HG03025 (cell line): ENCODE data around the gene CTNNA3.

ENCODE experiments used
- ATAC-seq: cut with Tn5 transposase; IDR thresholded peaks from one replicate; pipeline ENCODE4 v1.9.1; 2021; ENCODE audit warnings: mild to moderate bottlenecking, moderate library complexity; ENCODE audit not compliant: unreplicated experiment, low FRiP score

Gene CTNNA3

DNA sequence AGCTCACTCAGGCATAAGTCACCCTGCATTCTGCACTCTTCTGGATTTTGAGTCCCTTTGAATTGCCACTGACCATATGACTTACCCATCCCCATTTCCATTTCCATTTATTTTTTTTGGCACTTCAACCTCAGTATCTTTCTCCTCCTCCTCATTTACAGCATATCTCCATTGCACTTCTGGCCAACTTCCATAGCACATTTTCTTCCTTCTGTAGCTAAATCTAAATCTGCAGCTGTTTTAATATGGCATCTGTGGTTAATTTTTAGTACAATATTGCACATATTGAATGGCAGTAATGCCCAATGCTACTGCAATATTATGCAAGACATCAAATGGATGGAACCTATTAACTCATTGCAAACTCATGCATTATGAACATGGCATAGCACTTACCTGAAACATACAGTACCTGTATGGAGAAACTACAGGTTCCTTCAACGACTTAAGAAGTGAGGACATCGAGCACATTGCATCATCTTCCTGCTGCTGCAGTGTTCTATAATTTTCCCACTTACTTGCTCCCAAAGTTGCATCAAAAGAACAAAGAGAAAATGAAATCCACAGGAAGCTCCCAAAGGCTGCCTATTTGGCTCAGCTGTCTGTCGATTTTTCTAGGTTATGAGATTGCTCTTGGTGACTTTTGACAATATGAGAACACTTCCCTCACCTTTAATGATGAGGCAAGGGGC, 714.5 kb downstream of the CTNNA3 start:
- no peak for ATAC-seq

DNA sequence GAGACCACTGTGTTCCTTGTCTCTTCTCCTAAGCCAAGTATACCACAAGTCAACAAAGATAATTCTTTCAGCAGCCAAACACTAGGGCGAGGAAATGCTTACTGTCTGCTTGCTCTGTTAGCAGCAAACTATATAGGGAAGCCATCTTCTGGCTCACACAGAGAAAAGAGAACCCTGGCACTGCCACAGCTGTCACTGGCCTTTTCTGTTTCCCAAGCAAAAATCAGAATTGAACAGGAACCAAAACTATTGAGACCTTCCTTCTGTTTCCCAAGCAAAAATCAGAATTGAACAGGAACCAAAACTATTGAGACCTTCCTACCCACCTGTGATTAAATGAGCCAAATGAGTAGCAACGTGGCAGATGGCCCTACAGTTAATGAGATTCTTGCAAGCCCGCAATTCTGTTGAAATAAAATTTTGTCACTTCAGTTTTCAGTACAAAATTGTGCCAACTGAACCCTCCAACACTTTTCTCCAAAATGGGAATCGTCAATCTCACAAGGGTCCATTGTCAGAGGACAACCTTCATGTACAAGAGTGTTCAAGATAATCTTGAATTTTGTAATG, 715.7 kb downstream of the CTNNA3 start:
- ATAC-seq, result no peak

DNA sequence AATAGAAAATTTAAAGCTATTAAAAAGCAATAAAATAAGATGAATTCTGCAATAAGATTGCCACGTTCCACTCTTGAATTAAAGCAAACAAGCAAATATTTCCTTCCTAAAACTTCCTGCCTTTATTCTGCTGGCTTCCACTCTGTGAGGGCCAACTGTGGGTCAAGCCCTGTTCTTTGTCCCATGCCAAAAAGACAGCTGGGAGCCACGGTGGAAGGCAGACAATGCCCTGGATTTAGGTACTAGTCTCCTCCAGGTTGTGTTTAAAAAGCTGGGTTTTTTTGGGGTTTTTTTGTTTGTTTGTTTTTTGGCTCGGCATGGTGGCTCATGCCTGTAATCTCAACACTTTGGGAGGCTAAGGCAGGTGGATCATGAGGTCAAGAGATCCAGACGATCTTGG, 731.0 kb downstream of the CTNNA3 start:
- no peak for ATAC-seq

DNA sequence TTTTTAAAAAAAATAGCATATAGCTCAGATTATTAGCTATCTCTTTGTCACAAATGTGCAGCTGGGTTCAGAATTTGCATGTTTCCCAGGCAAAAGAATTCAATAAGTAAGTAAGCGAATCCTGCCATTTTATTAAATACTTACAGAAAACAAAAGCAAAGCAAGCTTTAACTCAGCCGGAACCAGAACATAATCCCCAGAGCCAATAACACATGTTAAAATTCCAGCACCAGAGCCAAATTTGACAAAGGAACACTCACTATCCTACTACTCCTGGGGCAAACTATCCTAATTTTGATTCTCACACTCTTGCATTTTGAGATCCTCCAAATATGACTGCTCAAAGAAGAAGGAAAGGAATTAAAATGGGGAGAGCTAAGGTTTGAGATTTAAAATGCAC, 737.5 kb downstream of the CTNNA3 start:
- no peak for ATAC-seq

DNA sequence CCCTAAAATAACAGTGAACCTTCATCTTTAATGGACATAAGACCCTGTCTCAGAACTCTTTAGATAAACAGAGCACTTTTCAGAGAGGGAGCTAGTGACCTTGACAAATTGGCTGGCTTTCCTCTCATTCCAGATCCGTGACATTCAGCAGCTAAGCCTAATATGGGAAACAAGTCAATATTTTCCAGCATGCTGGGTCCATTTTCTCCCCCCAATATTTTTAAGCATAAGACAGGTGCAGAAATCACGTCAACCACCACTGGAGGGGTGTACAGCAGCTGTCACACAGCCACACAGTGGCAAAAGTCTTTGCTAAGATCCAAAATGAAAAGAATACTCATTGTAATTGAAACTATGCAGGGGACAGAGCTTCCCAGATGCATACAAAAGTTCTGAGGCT, 744.1 kb downstream of the CTNNA3 start:
- ATAC-seq, result no peak

DNA sequence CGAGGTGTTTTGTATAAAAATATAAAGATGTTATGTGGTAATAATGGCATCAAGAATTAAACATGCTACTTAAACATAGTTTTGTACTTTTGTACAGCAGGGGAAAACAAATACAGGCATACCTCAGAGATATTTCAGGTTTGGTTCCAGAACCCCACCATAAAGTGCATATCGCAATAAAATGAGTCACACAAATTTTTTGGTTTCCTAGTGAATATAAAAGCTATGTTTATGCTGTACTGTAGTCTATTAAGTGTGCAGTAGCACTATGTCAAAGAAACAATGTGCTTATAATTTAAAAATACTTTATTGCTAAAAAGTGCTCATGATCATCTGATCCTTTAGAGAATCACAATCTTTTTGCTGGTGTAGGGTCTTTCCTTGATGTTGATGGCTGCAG, 752.4 kb downstream of the CTNNA3 start:
- ATAC-seq, result no peak

DNA sequence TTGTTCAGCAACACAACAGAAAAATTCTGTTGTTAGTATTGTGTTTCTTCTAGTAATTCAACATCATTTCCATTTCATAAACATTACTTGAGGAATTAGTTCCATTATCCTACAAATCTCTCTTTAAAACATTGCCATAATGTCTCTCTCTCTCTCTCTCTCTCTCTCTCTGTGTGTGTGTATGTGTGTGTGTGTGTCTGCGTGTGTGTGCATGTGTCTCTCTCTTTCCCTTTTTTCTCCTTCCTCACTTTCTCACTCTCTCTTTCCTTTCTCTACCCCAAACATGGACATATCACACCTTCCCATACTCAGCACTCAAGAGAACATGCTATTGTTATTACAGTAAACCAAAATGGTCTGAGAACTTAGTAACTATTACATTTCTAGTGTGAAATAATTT, 753.6 kb downstream of the CTNNA3 start:
- no peak for ATAC-seq

DNA sequence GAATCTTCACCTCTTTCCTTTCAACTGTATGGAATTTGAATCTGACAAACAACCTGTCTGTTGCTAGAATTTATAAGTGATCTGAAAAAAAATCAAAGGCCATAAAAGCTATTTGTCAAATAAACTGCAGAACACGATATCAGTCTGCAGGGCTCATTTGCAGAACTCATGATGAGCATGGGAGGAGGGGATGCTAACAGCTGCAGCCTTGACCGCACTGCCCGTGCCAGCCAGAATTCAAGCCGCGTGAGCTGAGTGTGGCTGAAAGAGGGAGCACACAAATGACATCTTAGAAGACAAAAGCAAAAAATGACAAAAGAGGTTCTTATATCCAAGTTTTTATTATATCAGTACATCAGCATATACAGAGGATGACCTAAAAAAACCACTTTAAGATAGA, 754.5 kb downstream of the CTNNA3 start:
- no peak for ATAC-seq

DNA sequence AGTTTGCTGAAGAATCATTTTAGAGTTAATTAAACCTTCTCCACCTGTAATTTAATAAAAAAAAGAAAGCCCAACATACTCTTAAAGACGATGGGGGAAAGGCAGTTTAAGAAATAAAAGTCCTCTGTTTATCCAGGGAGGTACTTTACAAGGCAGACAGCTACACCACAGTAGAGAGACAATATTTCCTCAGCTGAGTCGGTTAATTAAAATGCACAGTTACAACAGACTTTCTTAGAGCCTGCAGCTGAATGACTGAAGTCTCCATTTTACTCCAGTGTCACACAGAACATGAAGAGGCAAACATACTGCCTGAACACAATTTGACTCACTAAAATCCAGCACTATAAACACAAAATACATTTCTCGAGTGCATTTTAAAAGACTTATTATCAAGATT, 755.0 kb downstream of the CTNNA3 start:
- ATAC-seq, result no peak

DNA sequence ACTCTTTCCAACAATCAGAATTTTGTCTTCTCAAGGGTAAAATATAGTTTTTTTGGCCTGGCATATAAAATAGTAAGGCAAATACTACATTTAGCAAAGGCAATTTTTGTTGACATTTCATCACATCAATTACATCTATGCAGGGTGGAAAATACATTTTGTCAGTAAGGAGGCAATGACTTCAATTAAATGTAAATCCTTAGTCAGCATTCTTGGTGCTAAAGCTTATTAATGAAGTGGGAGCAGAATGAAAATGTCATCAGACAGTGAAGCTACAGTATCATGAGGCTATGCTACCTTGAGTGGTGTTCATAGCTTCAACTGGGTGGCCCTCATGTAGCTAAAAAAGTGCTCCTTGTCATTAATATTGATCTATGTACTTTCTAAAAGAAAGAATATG, 761.3 kb downstream of the CTNNA3 start:
- no peak for ATAC-seq

DNA sequence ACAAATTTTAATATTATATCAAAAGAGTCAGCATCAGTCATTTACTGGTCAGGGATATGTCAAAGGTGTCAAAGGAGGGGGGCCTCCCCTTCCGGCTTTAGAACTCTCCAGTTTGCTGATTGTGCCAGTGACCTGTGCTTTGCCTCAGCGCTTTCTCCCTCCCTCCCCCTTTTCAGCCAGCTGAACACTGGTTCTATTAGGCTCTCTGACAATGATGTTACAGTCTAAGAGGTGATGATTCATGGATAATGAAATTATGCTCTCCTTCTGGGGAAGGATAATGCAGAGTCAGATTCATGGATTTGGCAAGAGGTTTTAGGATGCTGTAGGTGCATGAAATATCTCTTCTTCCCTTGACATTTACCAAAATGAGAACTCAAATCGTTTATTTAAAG, 764.0 kb downstream of the CTNNA3 start:
- no peak for ATAC-seq

DNA sequence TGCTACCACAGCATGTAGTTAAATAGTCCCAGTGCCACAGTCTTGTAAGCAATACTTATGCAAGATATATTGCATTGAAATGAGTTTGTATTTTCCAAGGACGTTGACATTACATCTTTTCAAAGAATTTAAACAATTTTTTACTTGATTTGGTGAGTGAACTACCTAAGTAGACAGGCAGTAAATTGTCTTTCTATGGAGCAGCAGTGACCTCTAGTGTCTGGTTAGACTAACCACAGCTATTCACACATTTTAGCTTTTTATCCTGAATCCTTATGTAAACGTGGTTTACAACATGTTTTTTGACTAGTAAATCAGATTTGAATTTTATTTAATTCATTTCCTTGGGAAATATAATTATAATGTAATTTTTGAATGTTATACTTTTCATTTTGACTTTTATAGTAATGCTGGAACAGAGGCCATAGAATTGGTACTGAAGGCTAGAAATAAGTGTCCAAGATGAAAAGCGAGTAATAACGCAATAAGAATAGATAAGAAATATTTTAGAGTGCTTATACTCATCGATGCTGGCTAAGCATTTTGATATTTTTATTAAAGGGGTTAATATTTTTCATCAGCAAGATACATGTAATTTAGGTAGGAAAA, 764.6 kb downstream of the CTNNA3 start:
- peak; percentile 81 for ATAC-seq

DNA sequence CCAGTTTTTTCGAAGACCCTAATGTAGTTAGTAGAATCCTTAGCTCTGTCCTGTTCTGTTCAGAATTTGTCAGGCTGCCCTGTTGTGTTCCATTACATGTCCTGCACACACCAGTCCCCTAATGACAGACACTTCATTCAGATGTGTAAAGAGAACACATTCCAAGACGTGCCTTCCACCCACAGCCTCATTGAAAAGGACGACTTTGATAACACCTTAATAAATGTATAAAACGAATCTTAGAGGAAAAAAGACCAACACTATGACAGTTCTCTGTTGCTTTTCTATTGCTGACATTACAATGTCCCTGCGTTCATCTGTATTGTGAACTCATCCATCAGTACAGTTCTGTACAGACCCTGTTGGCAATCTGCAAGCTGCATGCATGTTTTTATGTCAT, 766.6 kb downstream of the CTNNA3 start:
- ATAC-seq, result no peak

DNA sequence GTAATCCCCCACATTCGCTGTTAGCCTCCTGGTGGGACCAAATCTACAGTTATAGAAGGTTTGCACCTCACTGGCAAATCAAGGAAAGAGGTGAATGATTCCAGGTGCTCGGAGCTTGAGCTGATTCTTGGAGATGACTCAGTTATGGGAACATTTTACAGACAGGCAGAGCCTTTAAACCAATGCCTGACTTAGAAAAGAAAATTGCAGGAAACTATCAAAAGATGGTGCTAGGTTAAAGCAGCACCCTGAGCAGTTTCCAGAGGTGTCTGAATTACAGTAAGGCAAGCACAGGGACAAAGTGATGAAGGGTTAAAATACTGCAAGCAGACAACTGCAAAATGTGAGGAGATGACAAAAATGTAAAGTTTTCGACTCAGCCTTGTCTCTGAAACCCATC, 767.2 kb downstream of the CTNNA3 start:
- no peak for ATAC-seq

DNA sequence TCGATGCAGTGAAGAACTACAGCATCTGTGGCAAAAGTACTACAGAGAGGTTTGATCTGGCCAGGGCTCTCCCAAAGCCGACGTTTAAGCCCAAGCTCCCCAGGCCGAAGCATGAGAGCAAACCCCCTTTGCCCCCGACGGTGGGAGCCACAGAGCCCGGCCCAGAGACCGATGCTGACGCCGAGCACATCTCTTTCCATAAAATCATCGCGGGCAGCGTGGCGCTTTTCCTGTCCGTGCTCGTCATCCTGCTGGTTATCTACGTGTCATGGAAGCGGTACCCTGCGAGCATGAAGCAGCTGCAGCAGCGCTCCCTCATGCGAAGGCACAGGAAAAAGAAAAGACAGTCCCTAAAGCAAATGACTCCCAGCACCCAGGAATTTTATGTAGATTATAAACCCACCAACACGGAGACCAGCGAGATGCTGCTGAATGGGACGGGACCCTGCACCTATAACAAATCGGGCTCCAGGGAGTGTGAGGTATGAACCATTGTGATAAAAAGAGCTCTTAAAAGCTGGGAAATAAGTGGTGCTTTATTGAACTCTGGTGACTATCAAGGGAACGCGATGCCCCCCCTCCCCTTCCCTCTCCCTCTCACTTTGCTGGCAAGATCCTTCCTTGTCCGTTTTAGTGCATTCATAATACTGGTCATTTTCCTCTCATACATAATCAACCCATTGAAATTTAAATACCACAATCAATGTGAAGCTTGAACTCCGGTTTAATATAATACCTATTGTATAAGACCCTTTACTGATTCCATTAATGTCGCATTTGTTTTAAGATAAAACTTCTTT, 767.8 kb downstream of the CTNNA3 start:
- no peak for ATAC-seq

DNA sequence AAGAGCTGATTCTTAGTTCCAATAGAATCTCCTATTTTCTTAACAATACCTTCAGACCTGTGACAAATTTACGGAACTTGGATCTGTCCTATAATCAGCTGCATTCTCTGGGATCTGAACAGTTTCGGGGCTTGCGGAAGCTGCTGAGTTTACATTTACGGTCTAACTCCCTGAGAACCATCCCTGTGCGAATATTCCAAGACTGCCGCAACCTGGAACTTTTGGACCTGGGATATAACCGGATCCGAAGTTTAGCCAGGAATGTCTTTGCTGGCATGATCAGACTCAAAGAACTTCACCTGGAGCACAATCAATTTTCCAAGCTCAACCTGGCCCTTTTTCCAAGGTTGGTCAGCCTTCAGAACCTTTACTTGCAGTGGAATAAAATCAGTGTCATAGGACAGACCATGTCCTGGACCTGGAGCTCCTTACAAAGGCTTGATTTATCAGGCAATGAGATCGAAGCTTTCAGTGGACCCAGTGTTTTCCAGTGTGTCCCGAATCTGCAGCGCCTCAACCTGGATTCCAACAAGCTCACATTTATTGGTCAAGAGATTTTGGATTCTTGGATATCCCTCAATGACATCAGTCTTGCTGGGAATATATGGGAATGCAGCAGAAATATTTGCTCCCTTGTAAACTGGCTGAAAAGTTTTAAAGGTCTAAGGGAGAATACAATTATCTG, 768.6 kb downstream of the CTNNA3 start:
- ATAC-seq, result no peak

DNA sequence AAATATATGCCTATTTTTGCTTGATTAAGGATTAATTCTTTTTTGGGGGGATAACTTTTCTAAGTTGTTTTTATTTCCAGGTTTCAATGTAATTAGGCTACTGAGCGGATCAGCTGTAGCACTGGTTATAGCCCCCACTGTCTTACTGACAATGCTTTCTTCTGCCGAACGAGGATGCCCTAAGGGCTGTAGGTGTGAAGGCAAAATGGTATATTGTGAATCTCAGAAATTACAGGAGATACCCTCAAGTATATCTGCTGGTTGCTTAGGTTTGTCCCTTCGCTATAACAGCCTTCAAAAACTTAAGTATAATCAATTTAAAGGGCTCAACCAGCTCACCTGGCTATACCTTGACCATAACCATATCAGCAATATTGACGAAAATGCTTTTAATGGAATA, 769.2 kb downstream of the CTNNA3 start:
- ATAC-seq, result no peak

DNA sequence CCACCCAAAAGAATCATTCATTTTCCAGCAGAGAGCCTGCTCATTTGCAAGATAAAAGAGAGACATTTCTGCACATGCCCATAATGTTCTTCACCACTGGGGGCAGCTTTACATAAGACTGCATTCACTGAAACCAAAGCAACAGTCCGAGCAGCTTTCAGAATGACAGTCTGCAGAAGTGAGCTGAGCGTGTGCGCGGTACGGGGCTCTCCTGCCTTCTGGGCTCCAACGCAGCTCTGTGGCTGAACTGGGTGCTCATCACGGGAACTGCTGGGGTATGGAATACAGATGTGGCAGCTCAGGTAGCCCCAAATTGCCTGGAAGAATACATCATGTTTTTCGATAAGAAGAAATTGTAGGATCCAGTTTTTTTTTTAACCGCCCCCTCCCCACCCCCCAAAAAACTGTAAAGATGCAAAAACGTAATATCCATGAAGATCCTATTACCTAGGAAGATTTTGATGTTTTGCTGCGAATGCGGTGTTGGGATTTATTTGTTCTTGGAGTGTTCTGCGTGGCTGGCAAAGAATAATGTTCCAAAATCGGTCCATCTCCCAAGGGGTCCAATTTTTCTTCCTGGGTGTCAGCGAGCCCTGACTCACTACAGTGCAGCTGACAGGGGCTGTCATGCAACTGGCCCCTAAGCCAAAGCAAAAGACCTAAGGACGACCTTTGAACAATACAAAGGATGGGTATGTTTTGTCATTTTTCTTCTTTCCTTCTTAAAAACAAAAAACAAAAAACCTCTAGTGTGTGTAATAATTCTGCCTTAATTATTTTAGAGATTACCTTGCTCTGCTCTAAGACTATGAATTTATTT, 769.9 kb downstream of the CTNNA3 start, which contains the start of gene LRRTM3:
Gene LRRTM3, plus strand, starts transcription at position 141 of the 820 bp plus-strand sequence.
- ATAC-seq, result peak; percentile 100

DNA sequence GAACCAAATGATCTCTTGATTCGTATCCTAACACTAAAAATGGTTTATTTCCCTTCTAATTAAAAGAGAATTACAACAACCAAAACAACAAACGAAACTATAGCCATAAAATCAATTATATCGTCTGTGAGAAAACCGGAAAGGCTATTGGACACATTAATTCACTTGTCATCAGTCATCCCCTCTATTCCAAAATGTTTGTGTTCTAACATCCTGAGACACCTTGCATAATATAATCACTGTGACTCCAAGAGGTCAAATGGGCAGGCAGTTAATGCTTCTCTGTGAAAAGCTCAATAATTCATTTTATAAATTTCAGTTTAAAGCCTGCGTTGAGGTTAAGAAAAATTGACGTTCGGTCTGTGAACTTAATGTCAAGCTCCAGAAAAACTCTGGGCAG, 770.6 kb downstream of the CTNNA3 start:
- ATAC-seq, result no peak
